Neutrophil (primary cell): ENCODE measurements around the gene ADAMTS17.
A peak's percentile ranks its signal among the peaks of the same experiment; 100 is the strongest.

Experiments
- H3K27ac ChIP-seq: fragments of 200-600 bp; sonication (generic); 2 replicates; pipeline ENCODE4 v1.5.1; 2016; ENCODE audit warnings: mild to moderate bottlenecking, moderate library complexity
- H3K27me3 ChIP-seq: fragments of 200-600 bp; sonication (generic); 2 replicates; pipeline ENCODE4 v1.6.0; 2016; ENCODE audit warnings: mild to moderate bottlenecking
- H3K36me3 ChIP-seq: fragments of 200-600 bp; sonication (generic); 2 replicates; pipeline ENCODE4 v1.5.1; 2017
- H3K4me1 ChIP-seq, 2 experiments: fragments of 200-600 bp in 1 of 2; sonication (generic) in 1 of 2; 1 replicate in 1 of 2; 2 replicates in 1 of 2; pipeline versions ENCODE4 v1.5.1 to v1.6.1; 2013 to 2016; ENCODE audit warnings: low read depth in 1 of 2, low read length in 1 of 2, mild to moderate bottlenecking in 1 of 2, moderate library complexity in 1 of 2; ENCODE audit not compliant: control insufficient read depth in 1 of 2, insufficient read depth in 1 of 2
- H3K4me3 ChIP-seq, 2 experiments: fragments of 200-600 bp in 1 of 2; sonication (generic) in 1 of 2; 1 replicate in 1 of 2; 2 replicates in 1 of 2; pipeline ENCODE4 v1.5.1; 2013 to 2016; ENCODE audit warnings: low read depth in 1 of 2, low read length in 1 of 2, mild to moderate bottlenecking in 1 of 2, moderate library complexity in 1 of 2
- H3K9me3 ChIP-seq: fragments of 200-600 bp; sonication (generic); 2 replicates; pipeline ENCODE4 v1.5.1; 2016
- TF ChIP-seq, protein P1 (sequence below): fragments of 200-600 bp; sonication (generic); IDR thresholded peaks from 2 replicates; pipeline ENCODE4 v1.5.1; 2016; ENCODE audit warnings: antibody characterized with exemption

Gene ADAMTS17, protein sequence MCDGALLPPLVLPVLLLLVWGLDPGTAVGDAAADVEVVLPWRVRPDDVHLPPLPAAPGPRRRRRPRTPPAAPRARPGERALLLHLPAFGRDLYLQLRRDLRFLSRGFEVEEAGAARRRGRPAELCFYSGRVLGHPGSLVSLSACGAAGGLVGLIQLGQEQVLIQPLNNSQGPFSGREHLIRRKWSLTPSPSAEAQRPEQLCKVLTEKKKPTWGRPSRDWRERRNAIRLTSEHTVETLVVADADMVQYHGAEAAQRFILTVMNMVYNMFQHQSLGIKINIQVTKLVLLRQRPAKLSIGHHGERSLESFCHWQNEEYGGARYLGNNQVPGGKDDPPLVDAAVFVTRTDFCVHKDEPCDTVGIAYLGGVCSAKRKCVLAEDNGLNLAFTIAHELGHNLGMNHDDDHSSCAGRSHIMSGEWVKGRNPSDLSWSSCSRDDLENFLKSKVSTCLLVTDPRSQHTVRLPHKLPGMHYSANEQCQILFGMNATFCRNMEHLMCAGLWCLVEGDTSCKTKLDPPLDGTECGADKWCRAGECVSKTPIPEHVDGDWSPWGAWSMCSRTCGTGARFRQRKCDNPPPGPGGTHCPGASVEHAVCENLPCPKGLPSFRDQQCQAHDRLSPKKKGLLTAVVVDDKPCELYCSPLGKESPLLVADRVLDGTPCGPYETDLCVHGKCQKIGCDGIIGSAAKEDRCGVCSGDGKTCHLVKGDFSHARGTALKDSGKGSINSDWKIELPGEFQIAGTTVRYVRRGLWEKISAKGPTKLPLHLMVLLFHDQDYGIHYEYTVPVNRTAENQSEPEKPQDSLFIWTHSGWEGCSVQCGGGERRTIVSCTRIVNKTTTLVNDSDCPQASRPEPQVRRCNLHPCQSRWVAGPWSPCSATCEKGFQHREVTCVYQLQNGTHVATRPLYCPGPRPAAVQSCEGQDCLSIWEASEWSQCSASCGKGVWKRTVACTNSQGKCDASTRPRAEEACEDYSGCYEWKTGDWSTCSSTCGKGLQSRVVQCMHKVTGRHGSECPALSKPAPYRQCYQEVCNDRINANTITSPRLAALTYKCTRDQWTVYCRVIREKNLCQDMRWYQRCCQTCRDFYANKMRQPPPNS

DNA sequence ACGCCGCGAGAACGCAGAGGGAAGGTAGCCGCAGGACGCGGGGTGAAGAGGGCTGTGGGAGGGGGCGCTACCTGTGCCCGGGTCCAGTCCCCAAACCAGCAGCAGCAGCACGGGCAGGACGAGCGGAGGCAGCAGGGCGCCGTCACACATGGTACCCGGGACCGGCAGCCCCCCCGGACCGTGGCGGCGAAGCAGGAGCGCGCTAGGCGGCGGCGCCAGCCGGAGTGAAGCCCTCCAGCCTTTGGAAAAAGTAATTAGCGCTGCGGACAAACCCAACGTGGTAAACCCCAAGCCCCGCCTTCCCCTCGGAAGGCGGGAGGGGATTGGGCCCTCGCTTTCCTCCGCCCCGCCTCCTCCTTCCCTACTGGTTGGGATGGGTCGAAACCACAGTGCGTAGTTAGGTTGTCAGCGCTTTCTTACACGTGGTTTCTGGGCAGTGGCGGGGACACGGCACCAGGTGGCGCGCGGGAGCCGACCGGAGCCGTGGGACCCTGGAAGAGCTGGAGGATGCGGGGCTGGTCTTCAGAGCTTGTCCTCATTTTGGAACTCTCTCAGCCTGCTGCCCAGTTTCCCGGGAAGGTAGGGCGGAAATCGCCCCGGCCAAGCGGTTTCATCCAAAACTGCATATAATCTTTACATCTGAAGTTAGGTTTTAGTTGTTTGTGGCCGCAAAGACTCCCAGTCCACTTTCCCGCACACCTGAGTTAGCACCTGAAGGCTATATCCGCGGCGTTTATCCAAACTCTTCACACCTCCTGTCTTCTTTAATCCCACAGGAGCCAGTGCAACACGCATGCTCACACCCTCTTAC lies at the start of gene ADAMTS17:
Gene ADAMTS17, minus strand, starts transcription at position 226 of the 811 bp plus-strand sequence. Its CDS starts 76 bp downstream, at position 150.
- TF ChIP-seq, protein P1, sequence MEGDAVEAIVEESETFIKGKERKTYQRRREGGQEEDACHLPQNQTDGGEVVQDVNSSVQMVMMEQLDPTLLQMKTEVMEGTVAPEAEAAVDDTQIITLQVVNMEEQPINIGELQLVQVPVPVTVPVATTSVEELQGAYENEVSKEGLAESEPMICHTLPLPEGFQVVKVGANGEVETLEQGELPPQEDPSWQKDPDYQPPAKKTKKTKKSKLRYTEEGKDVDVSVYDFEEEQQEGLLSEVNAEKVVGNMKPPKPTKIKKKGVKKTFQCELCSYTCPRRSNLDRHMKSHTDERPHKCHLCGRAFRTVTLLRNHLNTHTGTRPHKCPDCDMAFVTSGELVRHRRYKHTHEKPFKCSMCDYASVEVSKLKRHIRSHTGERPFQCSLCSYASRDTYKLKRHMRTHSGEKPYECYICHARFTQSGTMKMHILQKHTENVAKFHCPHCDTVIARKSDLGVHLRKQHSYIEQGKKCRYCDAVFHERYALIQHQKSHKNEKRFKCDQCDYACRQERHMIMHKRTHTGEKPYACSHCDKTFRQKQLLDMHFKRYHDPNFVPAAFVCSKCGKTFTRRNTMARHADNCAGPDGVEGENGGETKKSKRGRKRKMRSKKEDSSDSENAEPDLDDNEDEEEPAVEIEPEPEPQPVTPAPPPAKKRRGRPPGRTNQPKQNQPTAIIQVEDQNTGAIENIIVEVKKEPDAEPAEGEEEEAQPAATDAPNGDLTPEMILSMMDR: peak; percentile 93
- Histone ChIP-seq H3K4me3 (peak within 1 kb of the TSS; percentile 60 to 84), H3K27me3 (peaks cover 92% of the 10 kb centered on the region), H3K27ac (peak within 1 kb of the TSS; percentile 35), H3K9me3 (no peaks in the 10 kb centered on the region), H3K4me1 (peaks cover 11 to 17% of the 10 kb centered on the region in 2 experiments), H3K36me3 (no peaks in the 10 kb centered on the region)

DNA sequence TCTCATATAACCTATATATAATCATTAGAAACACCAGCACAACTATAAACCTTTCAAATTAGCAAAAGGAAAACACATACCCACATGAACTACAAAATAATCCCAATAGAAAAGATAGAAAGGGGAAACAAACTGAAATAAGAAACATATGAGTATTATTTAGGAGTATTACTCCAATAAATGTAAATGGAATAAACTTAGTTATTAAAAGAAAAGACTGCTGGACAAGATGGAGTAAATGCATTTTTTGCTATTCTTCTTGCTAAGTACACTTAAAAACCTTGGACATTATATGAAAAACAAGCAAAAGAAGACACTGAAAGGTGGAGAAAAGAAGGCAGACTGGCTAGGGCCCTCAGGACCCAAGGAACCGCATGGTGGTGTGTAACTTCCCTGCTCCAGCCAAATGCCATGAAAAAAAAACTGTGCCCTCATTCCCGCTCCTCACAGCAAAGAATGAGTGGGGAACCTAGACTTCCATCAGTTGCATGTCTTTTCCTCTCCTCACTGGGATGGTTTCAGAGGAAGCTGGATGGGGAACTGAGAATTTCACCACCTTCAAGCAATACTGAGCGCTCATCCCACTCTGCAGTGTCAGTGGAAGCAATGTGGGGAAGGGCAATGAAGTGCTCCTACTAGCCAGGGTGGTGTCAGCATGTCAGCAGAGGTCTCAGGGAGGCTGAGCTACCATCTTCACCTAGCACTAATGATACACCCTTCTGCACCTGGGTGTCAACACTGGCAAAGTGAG lies 43.7 kb upstream of the ADAMTS17 start:
- H3K36me3 ChIP-seq: no peaks in the 10 kb centered on the region

DNA sequence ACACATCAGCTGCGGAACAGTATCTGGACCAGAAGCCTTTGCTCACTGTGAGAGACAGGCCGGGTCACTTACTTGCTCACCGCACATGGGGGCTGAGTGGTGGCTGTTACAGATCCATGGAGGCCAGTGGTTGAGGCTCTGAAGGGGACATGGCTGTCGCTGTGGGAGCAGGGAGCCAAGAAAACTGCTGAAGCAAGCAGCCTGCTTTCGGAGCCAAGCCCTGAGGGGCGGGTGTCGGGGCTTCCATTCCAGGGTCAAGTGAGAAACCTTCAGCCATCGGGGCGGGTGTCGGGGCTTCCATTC lies 42.3 kb upstream of the ADAMTS17 start:
- Histone ChIP-seq H3K36me3 (no peaks in the 10 kb centered on the region), H3K4me1 (no peaks in the 10 kb centered on the region), H3K9me3 (peaks cover 4% of the 10 kb centered on the region), H3K4me3 (no peak overlapping the region), H3K27ac (no peak overlapping the region), H3K27me3 (peaks cover 8% of the 10 kb centered on the region)
- TF ChIP-seq, protein P1: no peak

More for the DNA sequence above, 43.7 kb upstream of the ADAMTS17 start:
- Histone ChIP-seq H3K27me3 (peaks cover 12% of the 10 kb centered on the region), H3K27ac (no peak overlapping the region), H3K9me3 (peaks cover 4% of the 10 kb centered on the region), H3K4me1 (no peaks in the 10 kb centered on the region), H3K4me3 (no peak overlapping the region)
- TF ChIP-seq, protein P1: no peak

DNA sequence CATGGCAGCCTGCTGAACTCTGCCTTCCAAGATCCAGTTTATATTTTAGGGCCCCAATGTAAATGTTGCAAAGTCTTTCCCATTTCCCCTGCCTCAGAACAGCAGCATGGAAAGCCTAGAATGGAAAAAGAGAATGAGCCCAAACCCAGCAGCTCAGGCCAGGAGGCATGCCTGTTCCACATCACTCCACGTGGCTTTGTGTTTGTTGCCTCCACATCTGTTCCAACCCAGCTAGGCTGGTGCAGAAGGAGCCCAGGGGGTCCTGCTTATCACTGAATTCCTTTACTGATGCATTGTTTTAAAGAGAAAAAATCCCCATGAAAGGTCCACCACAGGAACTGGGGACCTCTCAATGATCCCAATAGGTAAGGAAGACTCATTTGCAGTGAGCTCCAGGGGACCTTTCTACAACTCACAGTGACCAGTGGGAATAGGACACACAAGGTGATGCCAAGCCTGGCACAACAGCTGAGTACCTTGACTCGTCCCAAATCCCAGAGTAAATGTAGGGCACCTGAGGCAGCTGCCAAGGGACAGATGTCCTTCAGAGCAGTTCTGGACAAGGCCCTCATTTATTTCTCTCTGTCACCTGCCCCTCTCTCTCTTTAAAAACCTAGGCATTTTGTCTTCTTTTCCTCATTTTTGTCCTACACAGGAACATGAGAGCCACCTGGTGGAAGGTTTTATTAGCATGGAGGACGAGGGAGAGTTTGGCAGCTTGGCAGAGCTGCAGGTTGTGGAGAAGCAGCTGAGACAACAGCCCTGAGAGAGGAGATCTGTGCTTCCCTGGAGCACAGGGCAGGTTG lies 41.7 kb upstream of the ADAMTS17 start:
- Histone ChIP-seq H3K9me3 (peaks cover 4% of the 10 kb centered on the region), H3K4me1 (no peaks in the 10 kb centered on the region), H3K36me3 (no peaks in the 10 kb centered on the region), H3K4me3 (no peak overlapping the region), H3K27me3 (peaks cover 10% of the 10 kb centered on the region), H3K27ac (no peak overlapping the region)
- TF ChIP-seq, protein P1: peak; percentile 28
